SJSA1 (cell line): Measurements from ENCODE around the gene SCGB1D1. TPM values are rescaled to one million over a fixed set of nuclear protein-coding genes. Genes with fewer than 3 reads are reported as not detected.
"Not testable (repeated sequence)": the region's sequence is repeated elsewhere in the genome, so short reads cannot be mapped to it uniquely, and the experiment has no call there.

Experiments used
- DNase-seq, 2 experiments: peaks; one replicate each; pipeline ENCODE4 v3.0.0-alpha.2; 2015 to 2020; ENCODE audit warnings: low spot score in 2 of 2, low read depth in 1 of 2
- H3K27ac ChIP-seq: fragments of 250-450 bp; sonication (Bioruptor Pico); 2 replicates; pipeline ENCODE4 v1.5.1; 2020; ENCODE audit warnings: mild to moderate bottlenecking, moderate library complexity
- H3K27me3 ChIP-seq: fragments of 250-450 bp; sonication (Bioruptor Pico); replicated peaks from 2 replicates; pipeline ENCODE4 v1.5.1; 2020; ENCODE audit warnings: mild to moderate bottlenecking, moderate library complexity
- H3K36me3 ChIP-seq: fragments of 250-450 bp; sonication (Bioruptor Pico); 2 replicates; pipeline ENCODE4 v1.5.1; 2020; ENCODE audit warnings: mild to moderate bottlenecking
- H3K4me1 ChIP-seq: fragments of 250-450 bp; sonication (Bioruptor Pico); replicated peaks from 2 replicates; pipeline ENCODE4 v1.6.1; 2021; ENCODE audit warnings: mild to moderate bottlenecking
- H3K4me3 ChIP-seq: fragments of 250-450 bp; sonication (Bioruptor Pico); 2 replicates; pipeline ENCODE4 v1.5.1; 2020; ENCODE audit warnings: mild to moderate bottlenecking
- H3K9me3 ChIP-seq: fragments of 250-450 bp; sonication (Bioruptor Pico); replicated peaks from 2 replicates; pipeline ENCODE4 v1.5.1; 2020; ENCODE audit warnings: mild to moderate bottlenecking
- total RNA-seq: library from RNA; depleted of rRNA; stranded (reverse); fragments of >200 nt; shearing (Covaris generic); gene quantifications from 2 replicates; pipeline ENCODE4 v1.2.3, GENCODE V29; 2014

The SCGB1D1 gene
- total RNA-seq, 1 experiment from 2014 or later = not detected

GRCh38 chr11:62179995-62180394 lies 10.0 kb upstream of the SCGB1D1 start:
- DNase-seq = no peak
- no peaks in the 10 kb centered on the region for H3K36me3 ChIP-seq
- no peaks in the 10 kb centered on the region for H3K9me3 ChIP-seq
- H3K4me1 ChIP-seq = no peaks in the 10 kb centered on the region
- H3K27ac ChIP-seq = no peak overlapping the region
- peaks cover 68% of the 10 kb centered on the region for H3K27me3 ChIP-seq
- H3K4me3 ChIP-seq = no peak overlapping the region

GRCh38 chr11:62181097-62181496 lies 8.9 kb upstream of the SCGB1D1 start:
- Histone ChIP-seq H3K9me3 (no peaks in the 10 kb centered on the region), H3K4me3 (no peak overlapping the region), H3K27me3 (peaks cover 60% of the 10 kb centered on the region), H3K27ac (no peak overlapping the region), H3K36me3 (no peaks in the 10 kb centered on the region), H3K4me1 (no peaks in the 10 kb centered on the region)
- DNase-seq = no peak

GRCh38 chr11:62182147-62182891 lies 7.7 kb upstream of the SCGB1D1 start:
- no peaks in the 10 kb centered on the region for H3K9me3 ChIP-seq
- no peaks in the 10 kb centered on the region for H3K4me1 ChIP-seq
- H3K27ac ChIP-seq = no peak overlapping the region
- no peak for DNase-seq
- H3K27me3 ChIP-seq = peaks cover 51% of the 10 kb centered on the region
- no peak overlapping the region for H3K4me3 ChIP-seq
- H3K36me3 ChIP-seq = no peaks in the 10 kb centered on the region

DNA sequence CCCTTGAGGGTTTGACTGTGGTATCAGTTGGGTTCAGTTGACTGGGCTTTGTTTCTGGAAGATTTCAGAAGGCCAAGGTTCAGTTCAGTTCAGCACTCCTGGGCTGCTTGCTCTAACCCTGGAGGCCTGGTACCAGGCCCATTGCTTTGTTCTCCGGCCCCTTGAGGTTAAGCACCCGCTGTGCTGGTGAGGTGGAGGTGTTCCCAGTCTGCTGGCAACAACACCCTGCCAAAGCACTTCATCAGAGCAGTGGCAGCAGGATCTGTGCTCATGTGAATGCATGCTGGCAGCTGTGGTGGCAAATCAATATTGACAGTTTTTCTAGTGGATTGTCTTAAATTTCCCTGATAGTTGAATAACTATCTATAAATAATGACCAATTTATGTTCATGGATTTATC lies 3.8 kb upstream of the SCGB1D1 start:
- Histone ChIP-seq H3K27ac (no peak overlapping the region), H3K4me3 (no peak overlapping the region), H3K27me3 (peaks cover 57% of the 10 kb centered on the region), H3K9me3 (no peaks in the 10 kb centered on the region), H3K36me3 (no peaks in the 10 kb centered on the region), H3K4me1 (no peaks in the 10 kb centered on the region)
- DNase-seq = peak in 1 of 2 experiments; percentile 40

DNA sequence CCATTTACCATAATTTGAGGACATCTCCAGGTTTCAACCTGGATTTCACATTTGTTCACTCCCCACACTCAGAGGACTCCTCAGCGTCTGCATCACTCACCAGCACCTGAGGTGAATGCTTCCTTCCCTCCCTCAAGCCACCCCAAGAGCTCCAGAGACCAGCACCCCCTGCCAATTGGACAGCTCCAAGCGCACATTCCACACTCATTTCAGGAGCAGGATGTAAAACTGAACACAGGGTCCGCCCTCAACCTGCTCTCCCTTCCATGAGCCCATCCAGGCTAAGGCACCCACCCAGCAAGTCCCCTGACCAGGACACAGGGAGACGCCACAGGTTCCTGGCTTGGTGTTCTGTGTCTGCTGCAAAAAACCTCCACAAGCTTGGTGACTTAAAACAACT lies 3.9 kb downstream of the SCGB1D1 start:
- no peak for DNase-seq
- no peaks in the 10 kb centered on the region for H3K36me3 ChIP-seq
- H3K4me3 ChIP-seq = no peak overlapping the region
- H3K4me1 ChIP-seq = no peaks in the 10 kb centered on the region
- H3K27me3 ChIP-seq = peaks cover 77% of the 10 kb centered on the region
- no peak overlapping the region for H3K27ac ChIP-seq
- H3K9me3 ChIP-seq = no peaks in the 10 kb centered on the region

GRCh38 chr11:62195010-62195409 lies 5.0 kb downstream of the SCGB1D1 start:
- H3K36me3 ChIP-seq, H3K9me3 ChIP-seq, DNase-seq, H3K4me3 ChIP-seq, H3K27ac ChIP-seq, H3K4me1 ChIP-seq: not testable (repeated sequence)
- peaks cover 77% of the 10 kb centered on the region for H3K27me3 ChIP-seq

GRCh38 chr11:62195945-62196344 lies 5.9 kb downstream of the SCGB1D1 start:
- DNase-seq = no peak
- no peaks in the 10 kb centered on the region for H3K4me1 ChIP-seq
- no peak overlapping the region for H3K4me3 ChIP-seq
- no peaks in the 10 kb centered on the region for H3K9me3 ChIP-seq
- H3K27ac ChIP-seq = no peak overlapping the region
- H3K36me3 ChIP-seq = no peaks in the 10 kb centered on the region
- H3K27me3 ChIP-seq = peaks cover 77% of the 10 kb centered on the region

- not testable (repeated sequence) for DNase-seq, H3K9me3 ChIP-seq, H3K27ac ChIP-seq, H3K4me1 ChIP-seq, H3K4me3 ChIP-seq, H3K36me3 ChIP-seq
- peaks cover 74% of the 10 kb centered on the region for H3K27me3 ChIP-seq
These were observed 7.4 kb downstream of the SCGB1D1 start for GRCh38 chr11:62197400-62197799.

DNA sequence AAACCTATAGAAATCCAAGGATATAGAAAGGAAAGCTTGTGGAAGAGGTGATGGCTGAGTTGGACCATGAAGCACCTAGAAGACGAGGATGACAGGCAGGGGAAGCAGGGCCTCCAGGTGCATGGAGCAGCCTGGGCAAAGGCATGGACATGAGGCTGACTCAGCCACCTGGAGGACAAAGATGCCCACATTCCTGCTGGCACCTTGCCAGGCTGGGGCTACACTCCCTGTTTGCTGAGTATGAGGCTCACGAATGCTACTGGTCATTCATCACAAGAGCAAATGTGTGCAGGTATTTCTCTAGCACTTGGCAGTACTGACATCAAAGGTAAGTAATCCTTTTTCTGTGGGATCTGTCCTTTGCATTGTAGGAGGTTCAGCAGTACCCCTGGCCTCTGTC lies 11.4 kb downstream of the SCGB1D1 start:
- Histone ChIP-seq H3K36me3 (no peaks in the 10 kb centered on the region), H3K27ac (no peak overlapping the region), H3K4me3 (no peak overlapping the region), H3K27me3 (peaks cover 81% of the 10 kb centered on the region), H3K4me1 (no peaks in the 10 kb centered on the region), H3K9me3 (no peaks in the 10 kb centered on the region)
- DNase-seq = no peak

DNA sequence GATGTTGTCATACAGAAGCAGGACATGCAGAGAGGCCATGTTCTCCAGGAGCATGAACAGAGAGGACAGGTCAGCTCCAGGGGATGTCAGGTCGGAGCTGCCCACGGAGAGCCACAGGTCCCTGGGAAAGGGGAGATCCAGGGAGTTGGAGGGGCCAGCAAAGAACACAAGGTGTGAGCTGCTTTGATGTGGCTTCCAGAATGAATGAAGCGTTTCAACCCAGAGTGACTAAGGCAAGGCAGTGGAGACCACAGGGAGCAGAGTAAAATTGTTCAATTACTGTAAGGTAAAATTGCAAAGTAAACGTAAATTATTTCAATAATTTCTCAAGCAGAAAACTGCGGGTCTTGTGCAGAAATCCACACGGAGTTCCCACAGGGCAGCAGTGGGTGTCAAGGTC lies 12.9 kb downstream of the SCGB1D1 start:
- no peak for DNase-seq
- H3K27ac ChIP-seq = no peak overlapping the region
- H3K4me1 ChIP-seq = no peaks in the 10 kb centered on the region
- H3K36me3 ChIP-seq = no peaks in the 10 kb centered on the region
- no peak overlapping the region for H3K4me3 ChIP-seq
- peaks cover 65% of the 10 kb centered on the region for H3K27me3 ChIP-seq
- H3K9me3 ChIP-seq = no peaks in the 10 kb centered on the region

GRCh38 chr11:62204430-62204829 lies 14.4 kb downstream of the SCGB1D1 start:
- H3K27ac ChIP-seq = no peak overlapping the region
- no peak for DNase-seq

GRCh38 chr11:62205441-62205840 lies 15.4 kb downstream of the SCGB1D1 start:
- H3K27me3 ChIP-seq = peaks cover 44% of the 10 kb centered on the region
- H3K36me3 ChIP-seq = no peaks in the 10 kb centered on the region
- H3K4me1 ChIP-seq = no peaks in the 10 kb centered on the region
- no peak for DNase-seq
- H3K4me3 ChIP-seq = no peak overlapping the region
- no peak overlapping the region for H3K27ac ChIP-seq
- H3K9me3 ChIP-seq = no peaks in the 10 kb centered on the region

More at GRCh38 chr11:62204430-62204829, 14.4 kb downstream of the SCGB1D1 start:
- H3K4me1 ChIP-seq = no peaks in the 10 kb centered on the region
- no peak overlapping the region for H3K4me3 ChIP-seq
- no peaks in the 10 kb centered on the region for H3K36me3 ChIP-seq
- no peaks in the 10 kb centered on the region for H3K9me3 ChIP-seq
- peaks cover 50% of the 10 kb centered on the region for H3K27me3 ChIP-seq

- not testable (repeated sequence) for DNase-seq, H3K4me1 ChIP-seq, H3K9me3 ChIP-seq, H3K27ac ChIP-seq, H3K36me3 ChIP-seq, H3K4me3 ChIP-seq
- peaks cover 38% of the 10 kb centered on the region for H3K27me3 ChIP-seq
These were observed 16.5 kb downstream of the SCGB1D1 start for GRCh38 chr11:62206276-62207066.

GRCh38 chr11:62208785-62209144 lies 18.7 kb downstream of the SCGB1D1 start:
- H3K27ac ChIP-seq = no peak overlapping the region
- no peaks in the 10 kb centered on the region for H3K4me1 ChIP-seq
- peaks cover 38% of the 10 kb centered on the region for H3K27me3 ChIP-seq
- H3K36me3 ChIP-seq = no peaks in the 10 kb centered on the region
- H3K4me3 ChIP-seq = no peak overlapping the region
- no peaks in the 10 kb centered on the region for H3K9me3 ChIP-seq
- no peak for DNase-seq
